Duodenal mucosa (tissue), 2 donors: Measurements from ENCODE around the gene RABGAP1L.

Experiments used
- H3K27ac ChIP-seq: one replicate; pipeline ENCODE4 v1.7.0; 2013; ENCODE audit warnings: low read depth, low read length
- H3K27me3 ChIP-seq, 2 donors: one replicate each; pipeline ENCODE4 v1.7.0; 2013; ENCODE audit warnings: low read length in 2 of 2, control low read depth in 1 of 2; ENCODE audit not compliant: insufficient read depth in 2 of 2, control insufficient read depth in 1 of 2
- H3K36me3 ChIP-seq, 2 donors: one replicate each; pipeline ENCODE4 v1.7.0; 2013; ENCODE audit warnings: low read length in 2 of 2, control low read depth in 1 of 2; ENCODE audit not compliant: insufficient read depth in 2 of 2, control insufficient read depth in 1 of 2
- H3K4me1 ChIP-seq, 2 donors: one replicate each; pipeline ENCODE4 v1.7.0; 2013; ENCODE audit warnings: low read length in 2 of 2, control low read depth in 1 of 2; ENCODE audit not compliant: insufficient read depth in 2 of 2, control insufficient read depth in 1 of 2
- H3K4me3 ChIP-seq, 2 donors: one replicate each; pipeline ENCODE4 v1.7.0; 2013; ENCODE audit warnings: low read length in 2 of 2, low read depth in 1 of 2
- H3K9ac ChIP-seq, 2 donors: one replicate each; pipeline ENCODE4 v1.7.0; 2013; ENCODE audit warnings: low read length in 2 of 2, low read depth in 1 of 2
- H3K9me3 ChIP-seq, 2 donors: one replicate each; pipeline ENCODE4 v1.7.0; 2013; ENCODE audit warnings: low read length in 2 of 2, control low read depth in 1 of 2; ENCODE audit not compliant: control insufficient read depth in 1 of 2

RABGAP1L gene

GRCh38 chr1:174768516-174768915, 609.2 kb downstream of the RABGAP1L start:
- Histone ChIP-seq H3K36me3 (no peaks in the 10 kb centered on the region), H3K4me3 (no peak overlapping the region), H3K27me3 (no peaks in the 10 kb centered on the region), H3K9me3 (no peaks in the 10 kb centered on the region), H3K4me1 (no peaks in the 10 kb centered on the region), H3K9ac (no peak overlapping the region), H3K27ac (no peak overlapping the region)

GRCh38 chr1:174768949-174769348, 609.6 kb downstream of the RABGAP1L start:
- Histone ChIP-seq H3K36me3 (no peaks in the 10 kb centered on the region), H3K27ac (no peak overlapping the region)

DNA sequence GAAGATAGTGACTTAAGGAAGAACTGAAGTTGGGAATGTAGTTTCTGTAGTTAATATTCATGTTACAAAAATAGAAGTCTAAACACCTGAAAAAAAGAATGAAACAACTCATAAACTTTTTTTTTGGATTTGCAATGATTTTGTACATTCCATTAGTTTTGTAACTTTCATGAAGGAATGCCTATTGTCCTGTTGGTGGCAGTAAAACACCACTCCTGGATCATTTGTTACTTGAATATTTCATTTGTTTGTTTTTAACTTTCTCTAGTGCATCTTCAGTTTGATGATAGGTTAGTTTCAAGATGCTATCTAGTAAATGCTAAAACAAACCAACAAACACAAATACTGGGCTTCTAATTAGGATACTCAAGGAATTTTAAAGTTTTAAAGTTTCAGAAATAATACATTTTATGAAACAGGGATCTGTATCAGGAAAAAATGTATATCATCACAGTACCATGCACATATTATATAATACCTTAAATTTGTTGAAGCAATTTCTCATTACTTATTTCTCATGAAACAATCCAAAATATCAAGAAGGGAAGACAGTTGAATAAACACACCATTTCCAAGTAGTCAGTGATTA, 610.7 kb downstream of the RABGAP1L start:
- no peak overlapping the region for H3K27ac ChIP-seq
- no peaks in the 10 kb centered on the region for H3K9me3 ChIP-seq
- no peaks in the 10 kb centered on the region for H3K27me3 ChIP-seq
- H3K4me3 ChIP-seq, result no peak overlapping the region
- H3K4me1 ChIP-seq, result no peaks in the 10 kb centered on the region
- H3K9ac ChIP-seq, result no peak overlapping the region
- no peaks in the 10 kb centered on the region for H3K36me3 ChIP-seq

More at GRCh38 chr1:174768949-174769348, 609.6 kb downstream of the RABGAP1L start:
- H3K4me1 ChIP-seq, result no peaks in the 10 kb centered on the region
- no peak overlapping the region for H3K4me3 ChIP-seq
- no peaks in the 10 kb centered on the region for H3K27me3 ChIP-seq
- H3K9me3 ChIP-seq, result no peaks in the 10 kb centered on the region
- no peak overlapping the region for H3K9ac ChIP-seq

DNA sequence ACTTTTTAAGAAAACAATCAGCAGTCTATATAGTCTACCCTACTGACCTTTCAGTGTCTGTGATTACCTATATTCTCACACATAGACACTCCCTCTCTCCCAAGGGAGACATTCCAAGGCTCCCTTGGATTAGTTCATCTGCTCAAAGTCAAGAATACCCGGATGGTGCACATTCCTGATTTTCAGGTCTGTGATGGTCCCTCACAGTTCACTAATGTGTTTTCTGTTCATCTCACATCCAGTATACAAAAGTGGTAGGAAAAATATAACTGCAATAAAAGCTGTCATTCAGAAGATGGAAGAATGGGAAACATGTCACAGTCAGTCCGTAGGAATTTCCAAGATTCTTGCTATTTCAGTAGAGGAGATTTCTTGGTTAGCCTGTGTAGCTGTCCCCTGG, 616.3 kb downstream of the RABGAP1L start:
- H3K27ac ChIP-seq, result no peak overlapping the region
- no peaks in the 10 kb centered on the region for H3K9me3 ChIP-seq
- no peaks in the 10 kb centered on the region for H3K36me3 ChIP-seq
- H3K27me3 ChIP-seq, result no peaks in the 10 kb centered on the region
- H3K9ac ChIP-seq, result no peak overlapping the region
- no peaks in the 10 kb centered on the region for H3K4me1 ChIP-seq
- no peak overlapping the region for H3K4me3 ChIP-seq

DNA sequence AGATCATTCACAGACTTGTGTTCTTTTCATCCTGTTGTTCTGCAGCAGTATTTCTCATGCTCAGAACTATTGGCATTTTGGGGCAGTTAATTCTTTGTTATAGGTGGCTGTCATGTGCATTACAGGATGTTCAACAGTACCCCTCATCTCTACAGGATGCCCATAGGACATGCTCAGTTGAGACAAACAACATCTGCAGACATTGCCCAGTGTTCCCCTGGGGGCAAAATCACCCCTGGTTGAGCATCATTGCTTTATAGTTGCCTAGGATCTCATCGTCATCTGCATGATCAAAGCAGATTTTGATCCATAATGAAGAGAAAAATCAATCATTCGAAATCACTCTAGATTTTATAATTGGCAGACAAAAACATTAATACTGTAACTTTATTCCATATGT, 617.9 kb downstream of the RABGAP1L start:
- H3K27me3 ChIP-seq, result no peaks in the 10 kb centered on the region
- H3K4me3 ChIP-seq, result no peak overlapping the region
- H3K4me1 ChIP-seq, result no peaks in the 10 kb centered on the region
- H3K27ac ChIP-seq, result no peak overlapping the region
- no peaks in the 10 kb centered on the region for H3K36me3 ChIP-seq
- H3K9ac ChIP-seq, result no peak overlapping the region
- H3K9me3 ChIP-seq, result no peaks in the 10 kb centered on the region

GRCh38 chr1:174785510-174785909, 626.2 kb downstream of the RABGAP1L start:
- Histone ChIP-seq H3K27ac (no peak overlapping the region), H3K9me3 (no peaks in the 10 kb centered on the region), H3K9ac (no peak overlapping the region), H3K4me3 (no peak overlapping the region), H3K4me1 (peaks cover 0 to 5% of the 10 kb centered on the region in 2 donors), H3K27me3 (no peaks in the 10 kb centered on the region), H3K36me3 (no peaks in the 10 kb centered on the region)

GRCh38 chr1:174786358-174786757, 627.0 kb downstream of the RABGAP1L start:
- Histone ChIP-seq H3K9me3 (no peaks in the 10 kb centered on the region), H3K27ac (no peak overlapping the region), H3K27me3 (no peaks in the 10 kb centered on the region), H3K4me1 (peaks cover 0 to 5% of the 10 kb centered on the region in 2 donors), H3K36me3 (no peaks in the 10 kb centered on the region), H3K4me3 (no peak overlapping the region), H3K9ac (no peak overlapping the region)

- Histone ChIP-seq H3K27me3 (no peaks in the 10 kb centered on the region), H3K27ac (no peak overlapping the region), H3K36me3 (no peaks in the 10 kb centered on the region), H3K9me3 (no peaks in the 10 kb centered on the region), H3K4me1 (peaks cover 0 to 5% of the 10 kb centered on the region in 2 donors), H3K9ac (no peak overlapping the region), H3K4me3 (no peak overlapping the region)
Observed at GRCh38 chr1:174786760-174787159, 627.4 kb downstream of the RABGAP1L start.

DNA sequence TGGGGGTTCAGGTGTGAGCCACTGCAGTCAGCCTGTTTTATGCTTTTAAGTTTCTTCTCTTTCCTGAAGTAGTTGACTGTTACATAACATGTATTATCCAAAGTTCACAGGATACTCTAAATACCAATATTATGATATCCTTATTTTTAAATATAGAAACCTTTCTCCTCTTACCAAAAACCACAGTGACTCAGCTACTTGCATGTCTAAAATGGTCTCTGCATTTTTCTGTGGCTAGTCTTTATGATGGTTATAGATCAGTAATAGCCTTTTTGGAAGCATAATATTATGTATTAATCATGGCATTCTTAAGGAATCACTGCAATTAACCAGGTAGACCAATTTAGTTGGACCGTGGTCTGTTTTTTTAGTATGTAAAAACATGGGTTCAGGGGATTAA, 629.7 kb downstream of the RABGAP1L start:
- Histone ChIP-seq H3K4me3 (no peak overlapping the region), H3K9ac (no peak overlapping the region), H3K36me3 (no peaks in the 10 kb centered on the region), H3K9me3 (no peaks in the 10 kb centered on the region), H3K27ac (no peak overlapping the region), H3K27me3 (no peaks in the 10 kb centered on the region), H3K4me1 (peaks cover 0 to 5% of the 10 kb centered on the region in 2 donors)

DNA sequence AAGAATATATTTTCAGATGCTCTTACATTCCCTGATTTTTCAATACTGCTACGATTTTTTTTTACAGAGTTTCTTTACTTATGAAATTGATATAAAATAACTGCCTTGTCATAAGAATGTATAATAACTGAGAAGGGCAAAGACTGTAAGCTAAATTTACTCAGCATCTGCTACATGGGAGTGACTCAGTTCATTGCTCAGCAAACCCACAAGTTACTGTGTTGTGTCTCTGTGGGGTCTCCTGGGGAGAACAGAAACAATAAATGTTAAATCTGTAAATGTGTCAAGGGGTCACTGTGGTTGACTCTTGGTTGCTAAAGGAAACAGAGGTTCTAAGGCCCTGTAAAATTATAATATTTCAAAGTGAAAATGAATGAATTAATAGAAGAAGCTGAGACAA, 630.1 kb downstream of the RABGAP1L start:
- Histone ChIP-seq H3K27ac (no peak overlapping the region), H3K4me3 (no peak overlapping the region), H3K36me3 (no peaks in the 10 kb centered on the region), H3K9me3 (no peaks in the 10 kb centered on the region), H3K27me3 (no peaks in the 10 kb centered on the region), H3K4me1 (peaks cover 0 to 5% of the 10 kb centered on the region in 2 donors), H3K9ac (no peak overlapping the region)

- no peak overlapping the region for H3K4me3 ChIP-seq
- no peaks in the 10 kb centered on the region for H3K27me3 ChIP-seq
- H3K9ac ChIP-seq, result no peak overlapping the region
- H3K4me1 ChIP-seq, result peaks cover 0 to 5% of the 10 kb centered on the region in 2 donors
- no peaks in the 10 kb centered on the region for H3K9me3 ChIP-seq
- no peak overlapping the region for H3K27ac ChIP-seq
- H3K36me3 ChIP-seq, result no peaks in the 10 kb centered on the region
Observed at GRCh38 chr1:174791863-174792262, 632.5 kb downstream of the RABGAP1L start.
